Stimulated activated CD8-positive, alpha-beta memory T cell treated with anti-CD3 and anti-CD28 coated beads, Interleukin-7, amount 100 ng/mL, for 24 hours (primary cell): ENCODE measurements around the gene ZNF597.
A peak's percentile ranks its signal among the peaks of the same experiment; 100 is the strongest.

ENCODE experiments used
- DNase-seq: peaks from one replicate; pipeline ENCODE4 v3.0.0-alpha.2; 2020; ENCODE audit warnings: low read depth

The ZNF597 gene, protein sequence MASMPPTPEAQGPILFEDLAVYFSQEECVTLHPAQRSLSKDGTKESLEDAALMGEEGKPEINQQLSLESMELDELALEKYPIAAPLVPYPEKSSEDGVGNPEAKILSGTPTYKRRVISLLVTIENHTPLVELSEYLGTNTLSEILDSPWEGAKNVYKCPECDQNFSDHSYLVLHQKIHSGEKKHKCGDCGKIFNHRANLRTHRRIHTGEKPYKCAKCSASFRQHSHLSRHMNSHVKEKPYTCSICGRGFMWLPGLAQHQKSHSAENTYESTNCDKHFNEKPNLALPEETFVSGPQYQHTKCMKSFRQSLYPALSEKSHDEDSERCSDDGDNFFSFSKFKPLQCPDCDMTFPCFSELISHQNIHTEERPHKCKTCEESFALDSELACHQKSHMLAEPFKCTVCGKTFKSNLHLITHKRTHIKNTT

DNA sequence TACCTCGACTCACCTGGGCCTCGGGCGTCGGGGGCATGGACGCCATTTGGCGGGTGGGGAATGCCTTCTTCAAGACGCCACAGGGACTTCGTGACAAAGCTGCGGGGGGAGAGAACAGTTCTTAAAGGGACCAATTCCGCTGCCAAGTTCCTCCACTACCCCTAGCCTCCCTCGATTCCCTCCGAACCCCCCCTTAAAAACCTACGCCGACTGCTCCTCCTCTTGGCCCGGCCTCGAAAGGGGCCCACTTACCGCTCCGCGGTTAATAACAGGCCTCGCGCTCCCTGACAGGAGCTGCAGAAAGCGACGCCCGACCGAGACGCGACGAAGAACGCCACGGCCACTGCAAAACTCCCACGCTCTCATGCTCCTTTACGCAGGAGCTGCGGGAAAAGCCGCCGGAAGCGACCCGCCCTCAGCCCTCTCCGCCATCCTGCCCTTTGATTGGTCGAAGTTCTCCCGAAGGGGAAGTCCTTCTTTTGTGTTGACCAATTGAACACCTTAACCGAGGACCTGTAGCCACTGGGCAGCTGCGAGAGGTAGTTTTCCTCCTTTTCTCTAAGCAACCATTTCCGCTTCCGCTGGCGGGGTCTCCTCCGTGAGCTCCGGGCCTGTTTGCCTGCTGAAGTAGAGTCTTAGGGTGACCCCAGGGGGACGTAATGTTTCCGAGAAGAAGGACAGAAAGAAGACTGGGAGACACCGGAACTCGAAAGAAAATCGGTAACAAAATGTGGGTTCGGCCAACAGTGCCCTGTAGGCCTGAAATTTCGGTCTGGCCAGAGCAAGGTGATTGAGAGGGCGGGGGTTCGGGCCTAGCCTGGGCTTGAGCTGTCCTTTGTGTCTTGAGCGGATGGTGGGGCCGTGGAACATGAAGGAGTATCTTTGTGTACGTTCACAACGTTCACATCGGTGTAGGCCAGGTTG is at the start of gene ZNF597, which contains the start of gene NAA60:
Gene ZNF597 (minus strand): TSS at position 397 of the 924 bp plus-strand sequence. CDS start 351 bp downstream, at position 46.
Gene NAA60 (plus strand): TSS at position 573 of the 924 bp plus-strand sequence. CDS start 32,548 bp downstream, outside the sequence.
- DNase-seq: peak; percentile 43

DNA sequence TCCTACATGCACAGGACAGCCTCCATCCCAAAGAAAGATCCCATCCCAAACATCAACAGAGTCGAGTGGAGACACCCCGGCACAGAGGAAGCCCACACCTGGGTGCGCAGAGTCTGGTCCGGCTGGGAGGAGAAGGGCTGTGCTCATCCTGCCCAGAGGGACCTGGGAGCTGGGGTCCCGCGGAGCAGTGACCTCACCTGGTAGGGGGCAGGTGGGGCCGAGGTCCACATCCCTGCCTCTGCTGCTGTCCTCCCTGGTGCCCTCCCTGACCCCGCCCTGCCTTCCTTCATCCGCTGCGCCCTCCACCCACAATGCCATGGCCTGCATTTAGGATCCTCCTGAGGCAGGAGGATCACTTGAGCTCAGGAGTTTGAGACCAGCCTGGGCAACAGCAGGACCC is 49.1 kb upstream of the ZNF597 start:
- DNase-seq: no peak

DNA sequence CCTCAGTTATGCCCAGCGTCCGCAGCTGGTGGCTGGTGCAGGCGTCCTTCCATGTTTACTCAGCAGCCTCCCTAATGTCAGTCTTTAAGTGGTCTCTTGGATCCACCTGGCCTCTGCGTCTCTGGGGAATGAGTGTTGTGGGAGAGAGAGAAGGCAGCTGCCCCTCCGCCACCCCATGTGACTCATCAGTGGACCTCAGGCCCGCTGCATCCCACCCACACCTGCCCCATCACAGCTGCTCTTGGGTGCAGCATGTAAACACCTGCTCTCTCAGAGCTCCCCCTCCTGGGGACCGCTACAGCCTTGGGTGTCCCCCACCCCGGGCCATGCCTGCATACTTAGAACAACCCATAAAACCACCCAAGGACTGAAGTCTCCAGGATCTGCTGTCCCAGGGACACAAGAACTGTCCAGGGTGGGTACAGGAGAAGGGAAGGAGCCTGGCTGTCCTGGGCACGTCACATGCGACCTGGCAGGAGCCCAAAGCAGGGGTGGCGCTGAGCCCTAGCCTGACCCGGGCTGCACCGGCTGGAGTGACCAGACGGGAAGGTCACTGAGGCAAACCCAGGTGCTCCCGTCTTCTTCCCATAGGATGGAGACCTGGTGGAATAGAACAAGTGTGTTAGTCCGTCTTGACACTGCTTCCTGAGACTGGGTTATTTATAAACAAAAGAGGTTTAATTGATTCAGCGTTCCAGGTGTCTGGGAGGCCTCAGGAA is 47.8 kb upstream of the ZNF597 start:
- DNase-seq: no peak

DNA sequence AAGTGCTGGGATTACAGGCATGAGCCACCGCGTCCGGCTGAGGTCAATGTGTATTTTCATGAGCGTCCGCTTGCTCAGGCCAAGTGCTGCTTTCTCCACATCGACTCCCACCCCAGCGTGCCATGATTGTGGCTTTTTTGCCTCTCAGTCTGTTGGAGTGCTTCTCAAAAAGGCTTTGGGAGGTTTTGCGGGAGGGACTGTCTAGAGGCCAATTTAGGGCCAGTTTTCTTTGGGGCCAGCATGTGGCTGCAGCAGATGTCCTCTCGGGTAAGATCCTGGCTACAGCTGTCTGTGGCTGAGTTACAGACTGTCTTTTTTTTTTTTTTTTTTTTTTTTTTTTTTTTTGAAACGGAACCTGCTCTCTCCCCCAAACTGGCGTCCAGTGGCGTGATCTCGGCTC is 45.5 kb upstream of the ZNF597 start:
- no peak for DNase-seq

DNA sequence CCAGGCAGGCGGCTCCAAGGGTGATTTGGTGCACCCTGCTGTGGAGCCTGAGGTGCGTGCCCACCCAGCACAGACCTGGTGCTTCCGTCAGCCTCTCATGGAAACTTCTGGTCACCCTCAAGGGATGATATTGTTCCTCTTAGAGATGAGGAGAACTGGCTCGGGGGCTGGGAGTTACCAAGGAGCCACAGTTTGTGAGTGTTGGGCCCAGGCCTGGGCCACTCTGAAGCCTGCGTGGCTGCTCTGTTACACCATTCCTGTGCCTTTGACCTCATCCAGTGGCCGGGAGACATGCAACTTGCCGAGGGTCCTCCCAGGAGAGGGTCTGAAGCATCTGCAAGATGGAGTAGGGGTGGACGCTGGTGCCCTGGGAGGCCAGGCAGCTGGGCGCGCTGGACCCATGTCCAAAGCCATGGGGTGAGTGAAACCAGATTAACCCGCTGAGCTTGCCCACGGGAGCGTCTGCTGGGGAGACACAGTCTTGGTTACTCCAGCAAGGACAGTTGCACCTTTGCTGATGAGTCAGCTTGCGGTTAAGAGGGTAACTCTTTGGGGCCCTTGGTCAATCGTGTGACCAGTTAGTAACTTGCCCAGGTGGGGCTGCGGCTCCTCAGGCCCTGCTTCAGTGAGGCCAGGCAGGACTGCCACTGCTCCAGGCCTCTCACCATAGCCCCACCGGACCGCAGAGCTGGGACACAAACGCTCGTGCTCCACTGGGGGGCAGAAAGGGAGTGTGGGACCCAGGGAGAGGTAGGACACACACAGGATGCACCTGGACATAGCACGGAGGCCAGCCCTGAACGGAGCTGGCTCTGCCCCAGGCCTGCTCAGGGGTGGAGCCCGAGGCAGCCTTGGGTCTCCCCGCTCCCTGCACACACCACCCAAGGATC is 44.5 kb upstream of the ZNF597 start:
- DNase-seq: no peak

DNA sequence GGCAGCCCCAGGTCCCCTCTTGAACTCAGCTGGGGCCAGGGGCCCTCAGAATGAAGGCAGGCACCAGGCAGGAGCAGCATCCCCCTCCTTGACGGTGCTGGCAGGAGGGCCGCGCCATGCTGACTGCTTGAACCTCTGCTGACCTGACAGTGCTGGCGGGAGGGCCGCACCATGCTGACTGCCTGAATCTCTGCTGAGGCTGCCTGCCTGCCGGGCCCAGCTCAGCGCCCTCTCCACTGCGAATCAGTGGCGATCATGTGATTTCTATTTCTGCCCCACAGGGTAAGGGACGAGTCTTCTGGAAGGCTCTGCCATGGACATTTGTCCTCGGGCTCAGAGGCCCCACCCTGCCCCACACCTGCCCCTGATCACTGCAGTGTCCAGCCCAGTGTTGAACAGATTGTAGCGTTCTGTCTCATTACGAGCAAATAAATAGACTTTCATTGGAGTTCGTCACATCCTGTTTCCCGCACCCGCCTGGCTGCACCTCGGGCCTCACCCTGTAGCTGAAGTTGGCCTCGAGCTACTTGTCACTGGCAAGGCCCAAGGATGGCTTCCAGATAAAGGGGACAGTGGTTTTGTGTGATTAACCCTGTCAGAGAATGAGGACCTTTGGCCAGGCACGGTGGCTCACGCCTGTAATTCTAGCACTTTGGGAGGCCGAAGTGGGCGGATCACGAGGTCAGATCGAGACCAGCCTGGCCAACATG is 43.4 kb upstream of the ZNF597 start:
- DNase-seq: no peak

DNA sequence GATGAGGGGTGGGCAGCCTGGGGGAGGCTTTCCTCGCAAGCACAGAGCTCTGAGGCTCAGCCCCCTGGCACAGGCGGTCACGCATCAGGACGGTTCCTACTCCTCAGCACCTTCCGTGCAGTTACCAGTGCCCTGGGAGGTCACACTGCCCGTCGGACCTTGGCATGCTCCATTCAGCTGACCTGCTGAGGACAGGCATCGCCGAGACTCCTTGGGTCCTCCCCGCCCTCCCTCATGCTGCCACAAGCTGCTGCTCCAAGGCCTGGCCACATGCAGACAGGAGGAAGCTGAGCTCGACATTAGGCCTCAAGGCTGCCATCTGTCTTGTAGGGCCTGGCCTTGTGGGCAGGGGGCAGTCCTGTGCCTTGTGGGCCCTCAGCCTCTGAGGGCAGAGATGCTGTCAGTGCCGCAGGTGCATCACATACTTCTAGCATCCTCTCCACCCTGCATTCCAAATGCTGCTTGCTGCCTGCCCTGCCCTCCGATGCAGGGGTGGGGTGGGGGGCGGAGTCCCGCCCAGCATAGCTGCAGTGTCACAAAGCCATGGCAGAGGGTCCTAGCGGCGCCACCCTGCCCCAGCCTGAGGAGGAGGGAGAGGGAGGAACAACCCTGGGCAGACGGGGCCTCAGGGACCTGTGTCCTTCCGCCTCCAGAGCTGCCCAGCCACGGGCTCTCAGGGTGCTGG is 42.7 kb upstream of the ZNF597 start:
- no peak for DNase-seq

DNA sequence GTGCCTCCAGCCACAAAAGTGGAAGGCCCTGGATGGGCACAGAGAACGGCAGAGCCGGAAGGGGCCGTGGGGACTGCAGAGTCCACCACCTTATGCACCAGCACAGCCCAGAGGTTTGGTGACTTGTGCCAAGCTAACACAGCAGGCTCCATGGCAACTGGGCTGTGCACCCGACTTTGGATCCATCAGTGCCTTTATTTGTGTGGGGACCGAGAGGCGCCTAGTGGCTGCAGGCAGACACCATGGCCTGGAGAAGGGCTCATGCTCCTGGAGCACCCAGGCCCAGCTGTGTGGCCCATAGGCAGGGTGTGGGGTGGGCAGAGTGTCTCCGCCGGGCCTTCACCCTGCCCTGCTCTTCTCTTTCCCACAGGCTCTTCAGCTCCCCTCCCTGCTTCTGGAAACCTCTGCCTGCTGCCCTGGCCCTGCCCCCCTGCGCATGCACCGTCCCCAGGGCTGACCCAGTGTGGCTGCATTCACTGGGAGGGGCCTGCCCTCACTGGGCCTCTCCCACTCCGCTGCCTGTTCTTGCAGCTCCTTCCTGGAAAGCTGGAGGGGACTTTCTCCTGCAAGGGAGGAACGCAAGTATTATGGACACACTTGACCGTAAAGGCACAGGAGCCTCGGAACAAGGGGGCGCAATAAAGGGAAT is 41.9 kb upstream of the ZNF597 start:
- no peak for DNase-seq

DNA sequence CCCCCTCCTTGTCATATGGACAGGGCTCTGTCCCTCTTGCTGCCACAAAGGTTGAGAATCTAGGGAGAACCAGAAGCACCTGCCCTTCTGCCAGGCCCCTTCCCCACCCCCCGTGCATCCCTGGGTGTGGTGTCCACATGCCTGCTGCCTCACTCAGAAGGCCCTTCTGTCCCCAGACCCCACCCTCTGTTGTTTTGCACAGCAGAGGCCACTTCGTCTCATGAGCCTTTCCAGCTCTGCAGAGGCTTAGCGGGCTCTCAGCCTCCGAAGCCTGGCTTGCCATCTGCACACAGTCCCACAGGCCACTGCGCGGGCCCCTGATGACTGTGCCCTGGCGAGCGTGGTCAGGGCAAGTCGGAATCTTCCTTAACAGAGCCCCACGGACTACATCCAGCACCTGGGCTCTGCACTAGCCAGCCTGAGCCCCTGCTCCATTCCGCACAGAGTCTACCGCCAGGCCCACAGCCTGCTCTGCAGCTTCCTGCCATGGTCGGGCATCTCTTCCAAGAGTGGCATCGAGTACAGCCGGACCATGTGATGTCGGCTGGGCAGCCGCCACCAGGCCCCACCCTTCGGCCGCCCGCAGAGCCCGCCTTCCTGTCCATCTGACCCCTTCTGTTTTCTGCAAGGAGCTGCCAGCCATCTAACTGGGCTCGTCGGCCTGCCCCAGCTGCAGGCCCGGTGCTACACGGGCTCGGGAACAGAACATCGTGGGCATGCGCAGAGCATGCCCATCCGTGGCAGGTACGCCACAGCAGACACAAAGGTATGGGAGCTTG is 41.2 kb upstream of the ZNF597 start:
- DNase-seq: no peak

DNA sequence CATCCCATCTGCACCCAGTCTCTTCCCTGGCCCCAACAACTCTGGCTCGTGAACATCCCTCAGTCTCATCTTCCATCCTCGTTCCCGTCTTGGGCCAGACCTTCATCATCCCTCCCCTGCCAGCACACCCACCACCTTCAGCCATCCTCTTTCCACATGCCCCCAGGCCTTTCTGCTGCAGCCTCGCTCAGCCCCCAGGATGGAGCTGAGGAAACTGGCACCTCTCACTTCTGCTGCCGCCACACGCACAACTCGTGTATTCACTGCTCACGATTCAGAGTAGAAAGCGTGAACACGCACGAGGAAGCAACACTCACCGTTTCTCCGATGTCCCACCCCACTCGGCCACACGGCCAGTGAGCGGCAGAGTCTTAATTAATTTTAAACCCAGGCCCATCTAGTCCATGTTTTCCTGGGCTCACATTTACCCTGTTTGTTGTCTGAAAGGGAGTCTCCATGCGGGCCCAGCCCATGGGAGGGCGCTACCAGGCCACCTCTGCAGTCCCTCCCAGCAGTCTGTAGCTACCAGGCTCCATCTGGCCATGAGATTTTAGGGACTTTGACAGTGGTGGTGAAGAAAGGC is 39.4 kb upstream of the ZNF597 start:
- no peak for DNase-seq

DNA sequence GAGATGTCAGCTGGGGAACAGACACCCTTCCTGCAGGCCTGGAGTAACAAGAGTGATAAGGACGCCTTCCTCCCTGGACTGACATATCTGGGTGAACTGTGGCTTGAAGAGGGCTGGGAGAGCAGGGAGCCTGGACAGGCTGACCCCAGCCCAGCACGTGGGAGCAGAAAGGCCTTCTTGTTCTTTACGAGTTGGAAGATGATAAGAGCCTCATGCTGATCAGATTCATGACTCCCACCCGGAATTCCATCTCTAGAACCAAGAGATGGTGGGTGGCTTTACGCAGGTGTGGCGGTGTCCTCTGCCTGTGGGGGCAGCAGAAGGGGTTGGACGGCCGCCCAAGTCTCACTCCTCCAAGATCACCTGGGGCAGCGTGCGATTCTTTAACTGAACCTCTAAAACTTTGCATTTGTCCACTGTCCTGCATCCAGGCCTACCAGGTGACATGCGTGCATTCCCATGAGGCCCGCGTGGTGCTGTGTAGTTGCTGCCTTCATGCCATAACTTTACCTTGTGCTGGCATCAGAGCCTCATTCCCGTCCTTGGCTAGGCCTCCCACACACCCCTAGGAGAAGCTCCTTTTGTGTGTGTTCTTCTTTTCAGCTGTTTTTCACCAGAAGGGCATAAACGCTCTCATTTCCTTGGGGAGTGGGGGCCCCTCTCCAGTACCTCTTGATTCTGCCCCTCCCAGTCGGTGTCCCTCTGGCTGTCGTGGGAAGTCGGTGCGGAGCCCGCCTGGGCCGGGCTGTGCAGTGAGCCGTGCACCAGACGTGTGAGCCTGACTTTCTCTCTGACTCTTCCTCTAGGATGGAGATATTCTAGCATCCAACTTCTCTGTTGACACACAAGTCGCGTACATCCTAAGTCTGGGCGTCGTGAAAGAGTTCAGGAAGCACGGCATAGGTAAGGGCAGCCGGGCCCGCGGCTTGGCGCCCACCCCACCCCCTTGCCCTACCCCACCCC is 38.7 kb upstream of the ZNF597 start:
- no peak for DNase-seq

DNA sequence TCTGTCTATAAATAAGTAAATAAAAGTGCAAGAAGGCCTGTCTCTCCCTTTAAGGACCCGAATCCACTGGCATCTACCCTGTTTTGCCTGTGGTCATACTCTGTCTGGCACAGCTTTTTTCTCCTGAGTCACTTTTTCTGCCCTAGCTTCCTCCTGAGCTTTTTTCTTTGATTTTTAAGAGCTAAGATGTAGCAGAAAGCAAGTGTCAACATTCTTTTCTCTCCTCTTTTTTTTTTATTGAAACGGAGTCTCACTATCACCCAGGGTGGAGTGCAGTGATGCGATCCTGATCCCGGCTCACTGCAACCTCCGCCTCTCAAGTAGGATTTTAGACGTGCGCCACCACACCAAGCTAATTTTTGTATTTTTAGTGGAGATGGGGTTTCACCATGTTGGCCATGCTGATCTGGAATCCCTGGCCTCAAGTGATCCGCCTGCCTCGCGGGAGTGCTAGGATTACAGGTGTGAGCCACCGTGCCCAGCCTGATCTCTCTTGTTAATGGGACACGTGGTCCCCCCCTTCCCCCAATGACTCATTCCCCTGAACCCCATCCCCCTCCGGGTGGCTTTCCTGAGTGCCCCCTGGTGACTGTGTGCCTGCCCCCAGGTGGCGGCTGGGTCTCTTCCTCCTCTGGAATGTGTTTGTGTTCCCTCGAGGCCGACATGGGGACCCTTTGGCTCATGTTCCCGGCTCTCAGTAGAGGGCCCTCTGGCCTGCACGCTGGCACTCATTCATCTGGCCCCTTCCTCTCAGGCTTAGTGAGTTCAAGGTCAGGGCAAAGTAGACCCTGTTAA is 37.8 kb upstream of the ZNF597 start:
- DNase-seq: no peak

DNA sequence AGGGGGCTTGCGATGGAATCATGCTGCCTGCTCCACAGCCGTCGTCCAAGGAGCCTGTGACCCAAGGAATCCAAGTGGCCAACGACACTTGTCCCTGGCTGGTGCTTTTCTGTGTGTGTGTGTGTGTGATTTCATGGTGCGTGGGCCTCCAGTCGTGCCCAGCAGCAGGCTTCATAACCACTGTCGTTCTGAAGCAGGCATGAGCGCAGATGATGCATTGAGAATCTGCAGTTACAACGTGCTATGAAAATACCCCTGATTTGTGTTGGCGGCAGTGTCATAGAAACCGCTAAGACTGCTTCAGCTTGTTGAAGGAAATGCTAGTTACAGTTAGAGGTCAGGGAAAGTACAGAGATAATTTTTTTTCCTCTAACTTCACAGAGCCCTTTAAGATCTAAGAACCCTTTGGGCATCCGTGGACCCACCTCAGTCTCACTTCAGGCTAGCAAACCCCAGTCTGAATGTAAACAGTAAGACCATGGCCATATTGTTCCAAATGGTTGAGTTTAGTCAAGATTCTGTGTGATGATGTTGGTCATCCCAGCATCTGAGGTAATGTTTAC is 36.4 kb upstream of the ZNF597 start:
- no peak for DNase-seq

DNA sequence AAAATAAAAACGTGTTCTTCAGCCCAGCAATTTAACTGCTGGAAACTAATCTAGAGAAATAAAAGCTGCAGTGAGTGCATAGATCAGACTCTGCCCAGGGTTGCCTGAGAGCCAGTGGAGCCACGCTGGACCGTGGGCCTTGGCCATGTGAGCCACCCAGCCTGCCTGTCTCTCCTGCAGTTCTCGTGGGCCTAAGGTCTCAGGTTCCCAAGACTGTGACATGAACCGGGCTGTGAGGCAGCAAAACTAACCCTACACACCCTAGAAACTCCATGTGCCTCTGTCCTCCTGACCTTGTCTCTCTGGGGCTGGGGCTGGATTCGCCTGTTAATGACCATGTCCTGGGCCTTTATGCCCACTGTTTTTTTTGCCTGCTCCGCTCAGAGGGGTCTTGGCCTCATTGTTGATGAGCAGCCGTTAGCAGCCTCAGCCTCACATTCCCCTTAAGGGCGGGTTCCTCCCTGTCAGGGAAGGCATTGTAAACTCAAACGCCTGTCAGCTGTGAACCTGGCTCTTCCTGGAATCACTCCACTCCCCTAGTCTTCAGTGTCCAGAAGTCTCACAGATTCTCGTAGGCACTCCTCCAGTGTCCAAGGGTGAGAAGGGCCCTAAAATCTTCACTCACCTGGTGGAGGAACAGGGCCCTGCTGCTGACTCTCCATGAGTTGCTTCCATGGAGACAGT is 35.1 kb upstream of the ZNF597 start:
- DNase-seq: no peak

DNA sequence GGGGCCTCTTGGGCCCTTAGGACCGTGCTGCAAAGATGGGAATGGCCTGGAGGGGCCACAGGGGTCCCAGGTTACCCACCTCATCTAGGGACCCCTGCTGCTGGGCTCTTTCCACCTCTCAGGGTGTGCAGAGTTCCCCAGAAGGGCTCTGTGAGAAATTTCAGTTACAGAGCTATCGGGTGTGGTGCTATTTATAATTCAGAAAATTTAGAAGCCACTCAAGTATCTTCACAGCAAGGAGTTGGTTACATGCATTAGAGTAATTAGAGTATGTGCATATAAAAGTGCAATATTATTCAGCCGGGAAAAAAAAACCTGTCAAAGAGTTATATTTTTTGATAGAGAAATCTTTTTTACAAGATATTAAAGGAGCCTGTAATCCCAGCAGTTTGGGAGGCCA is 33.1 kb upstream of the ZNF597 start:
- no peak for DNase-seq
